Vagina (tissue), 2 donors: ENCODE measurements around the gene FGF2.

ENCODE experiments used
- POLR2A ChIP-seq, 2 donors: fragments of 450-650 bp; IDR thresholded peaks; one replicate each; pipeline ENCODE4 v1.6.1; 2017; ENCODE audit warnings: antibody characterized with exemption in 2 of 2, mild to moderate bottlenecking in 2 of 2, moderate library complexity in 2 of 2
- POLR2AphosphoS5 ChIP-seq, 2 donors: sonication (generic); formaldehyde crosslinking; IDR thresholded peaks; one replicate each; pipeline ENCODE4 v1.9.0; 2017; ENCODE audit warnings: antibody characterized with exemption in 2 of 2, mild to moderate bottlenecking in 2 of 2, low read depth in 1 of 2; ENCODE audit not compliant: insufficient read depth in 1 of 2
- TF ChIP-seq, protein P1 (sequence below), 3 experiments: fragments of 450-650 bp in 2 of 3; fragments of 200-600 bp in 1 of 3; sonication (generic) in 1 of 3; IDR thresholded peaks; one replicate each; pipeline ENCODE4 v1.5.1; 2017 to 2019; ENCODE audit warnings: antibody characterized with exemption in 3 of 3, mild to moderate bottlenecking in 2 of 3, moderate library complexity in 2 of 3

GRCh38 chr4:122847931-122848330 lies 21.3 kb downstream of the FGF2 start:
- TF ChIP-seq, protein P1, sequence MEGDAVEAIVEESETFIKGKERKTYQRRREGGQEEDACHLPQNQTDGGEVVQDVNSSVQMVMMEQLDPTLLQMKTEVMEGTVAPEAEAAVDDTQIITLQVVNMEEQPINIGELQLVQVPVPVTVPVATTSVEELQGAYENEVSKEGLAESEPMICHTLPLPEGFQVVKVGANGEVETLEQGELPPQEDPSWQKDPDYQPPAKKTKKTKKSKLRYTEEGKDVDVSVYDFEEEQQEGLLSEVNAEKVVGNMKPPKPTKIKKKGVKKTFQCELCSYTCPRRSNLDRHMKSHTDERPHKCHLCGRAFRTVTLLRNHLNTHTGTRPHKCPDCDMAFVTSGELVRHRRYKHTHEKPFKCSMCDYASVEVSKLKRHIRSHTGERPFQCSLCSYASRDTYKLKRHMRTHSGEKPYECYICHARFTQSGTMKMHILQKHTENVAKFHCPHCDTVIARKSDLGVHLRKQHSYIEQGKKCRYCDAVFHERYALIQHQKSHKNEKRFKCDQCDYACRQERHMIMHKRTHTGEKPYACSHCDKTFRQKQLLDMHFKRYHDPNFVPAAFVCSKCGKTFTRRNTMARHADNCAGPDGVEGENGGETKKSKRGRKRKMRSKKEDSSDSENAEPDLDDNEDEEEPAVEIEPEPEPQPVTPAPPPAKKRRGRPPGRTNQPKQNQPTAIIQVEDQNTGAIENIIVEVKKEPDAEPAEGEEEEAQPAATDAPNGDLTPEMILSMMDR (IDR thresholded peaks at IDR 0.05) = no peak
- TF ChIP-seq POLR2AphosphoS5 (IDR thresholded peaks at IDR 0.05; ENCODE audit: insufficient read depth in 1 of 2, low read depth in 1 of 2) (no peak), POLR2A (IDR thresholded peaks at IDR 0.05) (no peak)
